IMR-90 (cell line): Measurements from ENCODE around the gene ZNF532. TPM values are rescaled to one million over a fixed set of nuclear protein-coding genes. Genes with fewer than 3 reads are reported as not detected.

ENCODE experiments used
- ATAC-seq: fragments of 200-7000 bp; cut with Tn5 transposase; 2 replicates; pipeline ENCODE4 v1.9.1; 2020; ENCODE audit warnings: low read depth, mild to moderate bottlenecking, moderate library complexity
- BruUV-seq: library from RNA; stranded (reverse); fragments of 400-500 nt; replicated peaks from 2 replicates; lab custom pipeline; 2021; lab: Mats Ljungman, UMichigan
- CTCF ChIA-PET: fragments of 300-600 bp; formaldehyde crosslinking; extraction: SDS; loops from one replicate; lab custom pipeline; 2021; ENCODE audit warnings: antibody characterized with exemption; lab: Yijun Ruan, JAX
- POLR2A ChIA-PET: fragments of 300-600 bp; sonication (Branson Sonifier 250); formaldehyde crosslinking; loops from one replicate; lab custom pipeline; 2022; ENCODE audit warnings: antibody characterized with exemption; ENCODE audit not compliant: unreplicated experiment; lab: Charles Lee
- DNase-seq: peaks from one replicate; pipeline ENCODE4 v3.0.0; 2013
- H2AFZ ChIP-seq: replicated peaks from 2 replicates; pipeline ENCODE3; 2013; ENCODE audit warnings: low read length, mild to moderate bottlenecking; ENCODE audit not compliant: poor library complexity
- H2AK5ac ChIP-seq: 2 replicates; pipeline ENCODE4 v1.6.1; 2013; ENCODE audit warnings: low read depth, low read length, inconsistent platforms
- H2AK9ac ChIP-seq: replicated peaks from 2 replicates; pipeline ENCODE3; 2013; ENCODE audit warnings: mild to moderate bottlenecking, low read depth, low read length, moderate library complexity; ENCODE audit not compliant: poor library complexity
- H2BK120ac ChIP-seq: 2 replicates; pipeline ENCODE4 v1.6.1; 2013; ENCODE audit warnings: low read depth, low read length, inconsistent platforms
- H2BK15ac ChIP-seq: 3 replicates; pipeline ENCODE4 v1.6.1; 2013; ENCODE audit warnings: low read depth, low read length, inconsistent platforms
- H2BK20ac ChIP-seq: 2 replicates; pipeline ENCODE4 v1.6.1; 2013; ENCODE audit warnings: low read depth, mild to moderate bottlenecking, inconsistent platforms, low read length, moderate library complexity
- H2BK5ac ChIP-seq: 2 replicates; pipeline ENCODE4 v1.6.1; 2013; ENCODE audit warnings: mild to moderate bottlenecking, low read depth, low read length, inconsistent platforms; ENCODE audit not compliant: poor library complexity, severe bottlenecking
- H3K14ac ChIP-seq: replicated peaks from 2 replicates; pipeline ENCODE4 v1.6.1; 2013; ENCODE audit warnings: low read depth, low read length, inconsistent platforms
- H3K18ac ChIP-seq: 2 replicates; pipeline ENCODE4 v1.6.1; 2013; ENCODE audit warnings: low read depth, low read length, control low read depth
- H3K23ac ChIP-seq: 2 replicates; pipeline ENCODE4 v1.6.1; 2013; ENCODE audit warnings: low read depth, low read length, inconsistent platforms
- H3K27ac ChIP-seq: 2 replicates; pipeline ENCODE4 v1.5.1; 2013; ENCODE audit warnings: mild to moderate bottlenecking, control low read depth, low read length; ENCODE audit not compliant: insufficient read depth
- H3K27me3 ChIP-seq: 2 replicates; pipeline ENCODE4 v1.6.1; 2013; ENCODE audit warnings: low read length; ENCODE audit not compliant: control insufficient read depth, insufficient read depth
- H3K36me3 ChIP-seq: 2 replicates; pipeline ENCODE4 v1.6.1; 2013; ENCODE audit warnings: low read length, mixed read lengths; ENCODE audit not compliant: control insufficient read depth, insufficient read depth
- H3K4ac ChIP-seq: 2 replicates; pipeline ENCODE4 v1.6.1; 2013; ENCODE audit warnings: low read depth, low read length, inconsistent platforms
- H3K4me1 ChIP-seq: 2 replicates; pipeline ENCODE4 v1.6.1; 2013; ENCODE audit warnings: low read length, mixed read lengths; ENCODE audit not compliant: control insufficient read depth, insufficient read depth
- H3K4me2 ChIP-seq: 2 replicates; pipeline ENCODE4 v1.6.1; 2013; ENCODE audit warnings: low read depth, mild to moderate bottlenecking, control low read depth, low read length, moderate library complexity
- H3K4me3 ChIP-seq: 2 replicates; pipeline ENCODE4 v1.5.1; 2013; ENCODE audit warnings: low read depth, mild to moderate bottlenecking, control low read depth, low read length, moderate library complexity; ENCODE audit not compliant: insufficient read depth
- H3K56ac ChIP-seq: 2 replicates; pipeline ENCODE4 v1.6.1; 2013; ENCODE audit warnings: low read length, inconsistent platforms; ENCODE audit not compliant: insufficient read depth; ENCODE audit errors: extremely low read depth
- H3K79me1 ChIP-seq, 2 experiments: 2 replicates each; pipeline ENCODE4 v1.6.1; 2013; ENCODE audit warnings: low read length in 2 of 2, inconsistent platforms in 1 of 2, low read depth in 1 of 2
- H3K9ac ChIP-seq: 2 replicates; pipeline ENCODE4 v1.6.1; 2013; ENCODE audit warnings: low read depth, low read length, control low read depth
- H3K9me1 ChIP-seq: 2 replicates; pipeline ENCODE4 v1.6.1; 2013; ENCODE audit warnings: low read length, inconsistent platforms; ENCODE audit not compliant: insufficient read depth
- H3K9me3 ChIP-seq: 2 replicates; pipeline ENCODE4 v1.6.1; 2013; ENCODE audit warnings: low read length; ENCODE audit not compliant: control insufficient read depth, insufficient read depth
- H4K20me1 ChIP-seq: 2 replicates; pipeline ENCODE4 v1.6.1; 2013; ENCODE audit warnings: low read length, inconsistent platforms; ENCODE audit not compliant: insufficient read depth
- H4K5ac ChIP-seq: 2 replicates; pipeline ENCODE4 v1.6.1; 2013; ENCODE audit warnings: mild to moderate bottlenecking, low read depth, low read length, control low read depth
- H4K8ac ChIP-seq, 2 experiments: 2 replicates each; pipeline ENCODE4 v1.6.1; 2013; ENCODE audit warnings: low read depth in 2 of 2, low read length in 2 of 2, control low read depth in 1 of 2, inconsistent platforms in 1 of 2
- H4K91ac ChIP-seq: 2 replicates; pipeline ENCODE4 v1.6.1; 2013; ENCODE audit warnings: low read depth, low read length, inconsistent platforms; ENCODE audit not compliant: insufficient read depth
- CEBPB ChIP-seq: IDR thresholded peaks from 2 replicates; pipeline ENCODE4 v1.6.1; 2012; ENCODE audit warnings: low read depth, low read length, improper control_type of control experiment
- CHD1 ChIP-seq: IDR thresholded peaks from 2 replicates; pipeline ENCODE4 v1.6.1; 2012; ENCODE audit warnings: low read depth, low read length, improper control_type of control experiment
- MAFK ChIP-seq: IDR thresholded peaks from 2 replicates; pipeline ENCODE4 v1.6.1; 2012; ENCODE audit warnings: low read depth, low read length, improper control_type of control experiment
- MXI1 ChIP-seq: IDR thresholded peaks from 2 replicates; pipeline ENCODE4 v1.6.1; 2012; ENCODE audit warnings: low read depth, mild to moderate bottlenecking, low read length, moderate library complexity, borderline replicate concordance
- NFE2L2 ChIP-seq: fragments of 150-350 bp; IDR thresholded peaks from 2 replicates; pipeline ENCODE4 v1.6.1; 2016; ENCODE audit warnings: low read depth, mild to moderate bottlenecking, low read length
- RAD21 ChIP-seq: IDR thresholded peaks from 2 replicates; pipeline ENCODE4 v1.6.1; 2012; ENCODE audit warnings: low read length, improper control_type of control experiment
- WGBS, 2 experiments: methylation state at CpG; one replicate each; pipeline versions ENCODE4 v1.1.5 to v1.1.7; 2013; ENCODE audit warnings: missing lambda C conversion rate in 2 of 2; ENCODE audit not compliant: insufficient read length in 1 of 2; ENCODE audit errors: extremely low coverage in 2 of 2; 5-methylcytosine and 5-hydroxymethylcytosine counted together
- dilution Hi-C: fragments of 300-500 bp; cut with HindIII; formaldehyde crosslinking; loops from one replicate; pipeline ENCODE4 v1.14.3; 2018; ENCODE audit warnings: low sequenced_read_pairs; ENCODE audit not compliant: unreplicated experiment
- in situ Hi-C: fragments of 300-500 bp; cut with MboI; formaldehyde crosslinking; loops from 3 replicates; pipeline ENCODE4 v1.14.3; 2019; ENCODE audit warnings: low sequenced_read_pairs, inconsistent platforms, mixed read lengths
- intact Hi-C: fragments of 100-400 bp; cut with micrococcal nuclease; formaldehyde crosslinking; loops from 2 replicates; pipeline ENCODE4 v1.10.0; 2022
- polyA plus RNA-seq, 3 experiments: library from polyadenylated mRNA; depleted of rRNA; stranded (reverse); fragments of >200 nt; gene quantifications; 2 replicates each; pipeline ENCODE4 v1.2.3, GENCODE V29; 2012; ENCODE audit warnings: low replicate concordance in 1 of 3
- total RNA-seq: library from RNA; depleted of rRNA; stranded (reverse); fragments of >200 nt; gene quantifications from 2 replicates; pipeline ENCODE4 v1.2.3, GENCODE V29; 2012
- TF ChIP-seq, protein P1 (sequence below): conservative IDR thresholded peaks from 2 replicates; pipeline ENCODE4 v1.5.1; 2012; ENCODE audit warnings: mild to moderate bottlenecking, low read depth, low read length, improper control_type of control experiment

ZNF532 gene
- total and polyA plus RNA-seq, 2 of the 4 experiments (the other 2 are of a cell fraction): 29.9 to 45.8 TPM

DNA sequence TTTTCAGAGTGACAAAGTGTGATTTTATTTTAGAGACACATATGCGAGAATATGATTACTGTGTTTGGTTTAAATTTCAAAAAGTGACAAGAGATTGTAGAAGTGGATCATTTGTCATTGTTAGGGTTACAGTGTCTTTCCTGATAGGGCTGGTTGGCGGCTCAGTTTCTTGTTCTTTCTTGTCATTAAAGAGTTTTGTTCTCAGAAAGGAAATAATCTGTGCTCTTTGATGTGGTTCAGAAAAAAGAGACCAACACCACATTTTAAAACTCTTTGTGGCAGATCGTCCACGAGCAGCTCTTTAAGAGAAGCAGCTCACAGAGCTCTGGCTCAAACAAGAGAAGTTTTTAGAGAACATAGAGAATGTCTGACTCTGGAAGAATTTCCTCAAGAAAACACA is 45.6 kb upstream of the ZNF532 start:
- no TSS peak for BruUV-seq
- 50% methylated on average over 1 of the region's 4 CpGs; no CpG with 5 or more reads in 1 of the 2 experiments for WGBS, 2 experiments
- CTCF ChIA-PET: no interaction called here

More for the DNA sequence above, 45.6 kb upstream of the ZNF532 start:
- POLR2A ChIA-PET: no interaction called here
- H2BK120ac ChIP-seq: no peak overlapping the region
- H3K36me3 ChIP-seq: no peaks in the 10 kb centered on the region
- H3K4me1 ChIP-seq: no peaks in the 10 kb centered on the region
- H3K56ac ChIP-seq: no peak overlapping the region
- peaks cover 7% of the 10 kb centered on the region for H3K27me3 ChIP-seq
- no peak overlapping the region for H2AK9ac ChIP-seq
- no peak overlapping the region for H2BK5ac ChIP-seq
- no peak overlapping the region for H3K9ac ChIP-seq
- no peaks in the 10 kb centered on the region for H3K79me1 ChIP-seq
- no peak overlapping the region for H3K27ac ChIP-seq
- no peak overlapping the region for H4K5ac ChIP-seq
- H3K4ac ChIP-seq: no peak overlapping the region
- H3K4me2 ChIP-seq: no peak overlapping the region
- H3K18ac ChIP-seq: no peak overlapping the region
- H4K20me1 ChIP-seq: no peaks in the 10 kb centered on the region
- H4K8ac ChIP-seq: no peak overlapping the region
- H3K23ac ChIP-seq: no peak overlapping the region
- H3K9me1 ChIP-seq: no peaks in the 10 kb centered on the region
- H2AK5ac ChIP-seq: no peak overlapping the region
- H3K14ac ChIP-seq: no peak overlapping the region
- H2BK15ac ChIP-seq: no peak overlapping the region
- no peak overlapping the region for H2AFZ ChIP-seq
- dilution Hi-C loops: no loop called here
- in situ Hi-C loops: no loop called here
- DNase-seq (no peak), ATAC-seq (no peak)
- intact Hi-C loops: no loop called here
- TF ChIP-seq MAFK (no peak), MXI1 (no peak), CEBPB (no peak), RAD21 (no peak), NFE2L2 (no peak), CHD1 (no peak)
- TF ChIP-seq, protein P1, sequence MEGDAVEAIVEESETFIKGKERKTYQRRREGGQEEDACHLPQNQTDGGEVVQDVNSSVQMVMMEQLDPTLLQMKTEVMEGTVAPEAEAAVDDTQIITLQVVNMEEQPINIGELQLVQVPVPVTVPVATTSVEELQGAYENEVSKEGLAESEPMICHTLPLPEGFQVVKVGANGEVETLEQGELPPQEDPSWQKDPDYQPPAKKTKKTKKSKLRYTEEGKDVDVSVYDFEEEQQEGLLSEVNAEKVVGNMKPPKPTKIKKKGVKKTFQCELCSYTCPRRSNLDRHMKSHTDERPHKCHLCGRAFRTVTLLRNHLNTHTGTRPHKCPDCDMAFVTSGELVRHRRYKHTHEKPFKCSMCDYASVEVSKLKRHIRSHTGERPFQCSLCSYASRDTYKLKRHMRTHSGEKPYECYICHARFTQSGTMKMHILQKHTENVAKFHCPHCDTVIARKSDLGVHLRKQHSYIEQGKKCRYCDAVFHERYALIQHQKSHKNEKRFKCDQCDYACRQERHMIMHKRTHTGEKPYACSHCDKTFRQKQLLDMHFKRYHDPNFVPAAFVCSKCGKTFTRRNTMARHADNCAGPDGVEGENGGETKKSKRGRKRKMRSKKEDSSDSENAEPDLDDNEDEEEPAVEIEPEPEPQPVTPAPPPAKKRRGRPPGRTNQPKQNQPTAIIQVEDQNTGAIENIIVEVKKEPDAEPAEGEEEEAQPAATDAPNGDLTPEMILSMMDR: no peak
- no peaks in the 10 kb centered on the region for H3K9me3 ChIP-seq
- H2BK20ac ChIP-seq: no peak overlapping the region
- no peak overlapping the region for H3K4me3 ChIP-seq
- H4K91ac ChIP-seq: no peak overlapping the region
